ENCODE results near the gene DMXL1.

GRCh38 chr5:119275601-119276173, 204.8 kb downstream of the DMXL1 start:
- no peak for TF ChIP-seq POLR2A (IDR thresholded peaks at IDR 0.05)
- TF ChIP-seq, protein P1, sequence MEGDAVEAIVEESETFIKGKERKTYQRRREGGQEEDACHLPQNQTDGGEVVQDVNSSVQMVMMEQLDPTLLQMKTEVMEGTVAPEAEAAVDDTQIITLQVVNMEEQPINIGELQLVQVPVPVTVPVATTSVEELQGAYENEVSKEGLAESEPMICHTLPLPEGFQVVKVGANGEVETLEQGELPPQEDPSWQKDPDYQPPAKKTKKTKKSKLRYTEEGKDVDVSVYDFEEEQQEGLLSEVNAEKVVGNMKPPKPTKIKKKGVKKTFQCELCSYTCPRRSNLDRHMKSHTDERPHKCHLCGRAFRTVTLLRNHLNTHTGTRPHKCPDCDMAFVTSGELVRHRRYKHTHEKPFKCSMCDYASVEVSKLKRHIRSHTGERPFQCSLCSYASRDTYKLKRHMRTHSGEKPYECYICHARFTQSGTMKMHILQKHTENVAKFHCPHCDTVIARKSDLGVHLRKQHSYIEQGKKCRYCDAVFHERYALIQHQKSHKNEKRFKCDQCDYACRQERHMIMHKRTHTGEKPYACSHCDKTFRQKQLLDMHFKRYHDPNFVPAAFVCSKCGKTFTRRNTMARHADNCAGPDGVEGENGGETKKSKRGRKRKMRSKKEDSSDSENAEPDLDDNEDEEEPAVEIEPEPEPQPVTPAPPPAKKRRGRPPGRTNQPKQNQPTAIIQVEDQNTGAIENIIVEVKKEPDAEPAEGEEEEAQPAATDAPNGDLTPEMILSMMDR (IDR thresholded peaks at IDR 0.05), result no peak
